Gastroesophageal sphincter (tissue), 3 donors: ENCODE measurements around the gene REL.

Experiments used
- CTCF ChIP-seq, 4 experiments: fragments of 200-600 bp in 2 of 4; fragments of 450-650 bp in 2 of 4; sonication (generic) in 1 of 4; IDR thresholded peaks; one replicate each; pipeline ENCODE4 v1.5.1; 2017 to 2019; ENCODE audit warnings: antibody characterized with exemption in 4 of 4, mild to moderate bottlenecking in 2 of 4, moderate library complexity in 2 of 4
- POLR2A ChIP-seq, 2 donors: fragments of 450-650 bp; IDR thresholded peaks; one replicate each; pipeline ENCODE4 v1.6.1; 2017; ENCODE audit warnings: antibody characterized with exemption in 2 of 2, mild to moderate bottlenecking in 2 of 2, moderate library complexity in 1 of 2

- no peak for TF ChIP-seq POLR2A (IDR thresholded peaks at IDR 0.05)
- no peak for TF ChIP-seq CTCF (IDR thresholded peaks at IDR 0.05)
These were observed 14.4 kb upstream of the REL start for GRCh38 chr2:60867007-60867406.
